GM10847 (cell line): ENCODE measurements around the gene EFCAB9.

Experiments
- POLR2A ChIP-seq: IDR thresholded peaks from 2 replicates; pipeline ENCODE4 v1.6.1; 2011; ENCODE audit not compliant: insufficient read length; ENCODE audit errors: extremely low read depth

EFCAB9 gene

DNA sequence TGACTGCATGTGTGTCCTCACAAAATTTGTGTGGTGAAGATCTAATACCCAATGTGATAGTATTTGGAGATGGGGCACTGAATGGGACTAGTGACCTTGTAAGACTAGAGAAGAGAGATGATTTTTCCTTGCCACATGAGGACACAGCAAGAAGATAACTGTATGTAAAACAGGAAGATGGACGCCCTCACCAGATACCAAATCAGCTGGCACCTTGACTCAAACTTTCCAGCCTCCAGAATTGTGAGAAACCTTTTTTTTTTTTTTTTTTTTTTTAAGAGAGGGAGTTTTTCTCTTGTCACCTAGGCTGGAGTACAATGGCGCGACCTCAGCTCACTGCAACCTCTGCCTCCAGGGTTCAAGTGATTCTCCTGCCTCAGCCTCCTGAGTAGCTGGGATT is 49.3 kb downstream of the EFCAB9 start:
- no peak for TF ChIP-seq POLR2A

DNA sequence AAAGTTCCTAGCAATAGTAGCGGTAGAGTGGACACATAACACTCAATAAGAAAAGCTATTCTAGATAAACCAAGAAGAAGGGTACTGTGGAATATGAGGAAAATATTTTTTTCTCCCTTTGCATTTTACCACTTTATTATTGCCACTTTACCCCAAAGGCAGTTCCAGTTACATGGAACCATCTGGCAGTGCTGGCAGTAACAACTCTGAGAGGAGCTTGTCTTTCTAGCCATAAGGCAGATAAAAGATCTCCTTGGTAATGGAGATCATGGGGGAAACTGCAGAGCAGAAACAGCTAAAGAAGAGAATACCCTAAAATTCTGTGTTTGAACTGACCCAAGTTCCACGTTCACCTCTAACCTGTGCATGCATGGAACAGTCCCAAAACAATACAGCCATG is 51.1 kb downstream of the EFCAB9 start:
- TF ChIP-seq POLR2A: no peak

DNA sequence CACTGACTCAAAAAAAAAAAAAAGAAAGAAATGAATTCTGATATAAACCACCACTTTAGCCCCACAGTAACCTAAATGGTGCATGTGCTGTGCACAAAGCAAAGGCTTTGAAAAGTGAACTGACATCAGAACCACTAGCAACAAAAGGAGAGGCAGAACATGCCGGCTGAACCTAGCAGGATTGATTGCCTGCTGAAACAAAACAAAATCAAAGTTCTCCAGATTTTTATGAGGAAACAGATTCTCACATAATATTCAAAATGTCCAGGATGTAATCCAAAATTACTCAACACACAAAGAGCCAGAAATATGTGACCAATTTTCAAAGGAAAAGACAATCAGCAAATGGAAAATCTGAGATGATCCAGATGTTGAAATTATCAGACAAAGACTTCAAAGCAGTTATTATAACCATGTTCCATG is 51.7 kb downstream of the EFCAB9 start:
- no peak for TF ChIP-seq POLR2A

DNA sequence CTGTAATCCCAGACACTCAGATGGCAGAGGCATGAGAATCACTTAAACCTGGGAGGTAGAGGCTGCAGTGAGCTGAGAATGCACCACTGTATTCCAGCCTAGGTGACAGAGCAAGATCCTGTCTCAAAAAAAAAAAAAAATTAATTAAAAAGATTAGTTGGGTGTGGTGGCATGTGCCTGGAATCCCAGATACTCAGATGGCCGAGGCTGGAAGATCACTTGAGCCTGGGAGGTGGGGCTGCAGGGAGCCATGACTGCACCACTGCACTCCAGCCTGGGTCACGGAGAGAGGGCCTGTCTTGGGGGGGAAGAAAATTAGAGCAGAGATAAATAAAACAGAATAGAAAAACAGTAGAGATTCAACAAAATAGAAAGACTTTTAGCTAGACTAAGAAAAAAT is 54.7 kb downstream of the EFCAB9 start:
- no peak for TF ChIP-seq POLR2A

DNA sequence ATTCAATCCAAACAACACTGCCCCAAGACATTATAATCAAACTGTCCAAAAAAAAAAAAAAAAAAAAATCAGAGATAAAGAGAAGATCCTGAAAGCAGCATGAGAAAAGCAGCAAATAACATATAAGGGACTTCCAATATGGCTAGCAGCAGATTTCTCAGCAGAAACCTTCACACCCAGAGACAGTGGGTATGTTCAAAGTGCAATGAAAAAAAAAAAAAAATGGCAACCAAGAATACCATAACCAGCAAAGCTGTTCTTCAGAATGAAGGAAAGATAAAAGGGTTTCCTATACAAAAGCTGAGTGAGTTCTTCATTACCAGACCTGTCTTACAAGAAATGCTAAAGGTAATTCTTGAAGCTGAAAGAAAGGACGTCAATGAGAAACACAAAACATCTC is 57.4 kb downstream of the EFCAB9 start:
- no peak for TF ChIP-seq POLR2A

DNA sequence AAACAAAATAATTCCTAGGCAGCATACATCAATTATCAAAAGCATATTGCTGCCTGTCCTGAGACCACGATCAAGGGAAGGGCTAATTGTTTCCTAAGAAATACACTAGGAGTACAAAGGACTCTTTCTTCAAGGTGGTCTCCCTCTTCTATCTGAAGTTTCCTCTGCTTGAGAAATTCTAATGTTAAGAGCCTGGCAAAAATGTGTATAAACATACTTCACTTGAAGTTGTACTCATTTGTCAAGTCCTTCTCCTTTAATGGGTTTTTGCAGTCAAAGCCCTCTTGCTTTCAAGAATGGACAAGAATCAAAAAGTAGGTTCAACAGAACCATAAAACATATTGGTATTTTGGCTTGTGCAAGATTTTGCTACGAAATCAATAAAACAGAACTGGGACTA is 58.5 kb downstream of the EFCAB9 start:
- TF ChIP-seq POLR2A: no peak
